Neuronal stem cell (in vitro differentiated cells): Measurements from ENCODE around the gene ERC2.

Experiments
- DNase-seq: peaks from one replicate; pipeline ENCODE4 v3.0.0-alpha.2; 2013; ENCODE audit warnings: low spot score
- H2AFZ ChIP-seq: one replicate; pipeline ENCODE4 v1.6.1; 2013; ENCODE audit warnings: mild to moderate bottlenecking, low read length, inconsistent platforms
- H2AK5ac ChIP-seq: 2 replicates; pipeline ENCODE4 v1.6.1; 2013; ENCODE audit warnings: low read depth, mild to moderate bottlenecking, inconsistent platforms, low read length, moderate library complexity, mixed read lengths
- H2BK120ac ChIP-seq: 2 replicates; pipeline ENCODE4 v1.6.1; 2013; ENCODE audit warnings: low read depth, mild to moderate bottlenecking, inconsistent platforms, low read length, moderate library complexity, mixed read lengths
- H2BK12ac ChIP-seq: one replicate; pipeline ENCODE4 v1.6.1; 2013; ENCODE audit warnings: low read length, inconsistent platforms
- H2BK15ac ChIP-seq: 2 replicates; pipeline ENCODE4 v1.6.1; 2013; ENCODE audit warnings: mild to moderate bottlenecking, low read length, inconsistent platforms, mixed read lengths
- H2BK5ac ChIP-seq: one replicate; pipeline ENCODE4 v1.6.1; 2013; ENCODE audit warnings: inconsistent platforms, mild to moderate bottlenecking, low read length, moderate library complexity
- H3K14ac ChIP-seq: one replicate; pipeline ENCODE4 v1.6.1; 2013; ENCODE audit warnings: low read length, inconsistent platforms
- H3K18ac ChIP-seq: 2 replicates; pipeline ENCODE4 v1.6.1; 2013; ENCODE audit warnings: low read length, inconsistent platforms
- H3K23ac ChIP-seq: 2 replicates; pipeline ENCODE4 v1.6.1; 2013; ENCODE audit warnings: low read depth, mild to moderate bottlenecking, mixed read lengths, low read length, inconsistent platforms; ENCODE audit not compliant: poor library complexity
- H3K27ac ChIP-seq: replicated peaks from 3 replicates; pipeline ENCODE4 v1.5.1; 2013; ENCODE audit warnings: low read length, inconsistent platforms
- H3K27me3 ChIP-seq, 3 experiments: 2 replicates each; pipeline ENCODE4 v1.6.1; 2013; ENCODE audit warnings: low read length in 3 of 3, mild to moderate bottlenecking in 2 of 3, inconsistent platforms in 1 of 3, low read depth in 1 of 3, mixed read lengths in 1 of 3, moderate library complexity in 1 of 3; ENCODE audit not compliant: control insufficient read depth in 3 of 3, insufficient read depth in 3 of 3
- H3K36me3 ChIP-seq, 2 donors: replicated peaks in 1 of 2; 2 replicates each; pipeline ENCODE4 v1.6.1; 2013; ENCODE audit warnings: low read length in 2 of 2; ENCODE audit not compliant: control insufficient read depth in 2 of 2, insufficient read depth in 2 of 2
- H3K4ac ChIP-seq: 2 replicates; pipeline ENCODE4 v1.6.1; 2013; ENCODE audit warnings: inconsistent platforms, mild to moderate bottlenecking, low read length, moderate library complexity
- H3K4me1 ChIP-seq, 2 donors: 1 replicate in 1 of 2; 2 replicates in 1 of 2; pipeline ENCODE4 v1.6.1; 2013; ENCODE audit warnings: low read length in 2 of 2, low read depth in 1 of 2; ENCODE audit not compliant: control insufficient read depth in 2 of 2, insufficient read depth in 1 of 2
- H3K4me2 ChIP-seq: one replicate; pipeline ENCODE4 v1.6.1; 2013; ENCODE audit warnings: mild to moderate bottlenecking, low read length, inconsistent platforms; ENCODE audit not compliant: insufficient read depth, poor library complexity, severe bottlenecking
- H3K4me3 ChIP-seq, 2 donors: 2 replicates each; pipeline ENCODE4 v1.5.1; 2013; ENCODE audit warnings: low read length in 2 of 2, mild to moderate bottlenecking in 2 of 2, inconsistent platforms in 1 of 2, moderate library complexity in 1 of 2
- H3K79me1 ChIP-seq: one replicate; pipeline ENCODE4 v1.6.1; 2013; ENCODE audit warnings: low read depth, mild to moderate bottlenecking, inconsistent platforms, low read length, moderate library complexity
- H3K9ac ChIP-seq: one replicate; pipeline ENCODE4 v1.6.1; 2013; ENCODE audit warnings: mild to moderate bottlenecking, low read depth, low read length, inconsistent platforms; ENCODE audit not compliant: poor library complexity
- H3K9me3 ChIP-seq, 2 donors: replicated peaks in 1 of 2; 2 replicates each; pipeline versions ENCODE3 to v1.6.1; 2013; ENCODE audit warnings: low read length in 2 of 2, mild to moderate bottlenecking in 2 of 2, inconsistent platforms in 1 of 2, low read depth in 1 of 2, mixed read lengths in 1 of 2, moderate library complexity in 1 of 2; ENCODE audit not compliant: control insufficient read depth in 2 of 2, insufficient read depth in 1 of 2
- H4K8ac ChIP-seq: one replicate; pipeline ENCODE4 v1.6.1; 2013; ENCODE audit warnings: low read depth, mild to moderate bottlenecking, inconsistent platforms, low read length, moderate library complexity
- H4K91ac ChIP-seq: one replicate; pipeline ENCODE4 v1.6.1; 2013; ENCODE audit warnings: low read length, low read depth, mild to moderate bottlenecking, inconsistent platforms; ENCODE audit not compliant: poor library complexity
- WGBS, 2 donors: extraction: QIAGEN DNeasy Blood & Tissue Kit; methylation state at CpG; one replicate each; pipeline ENCODE4 v1.1.7; 2013; ENCODE audit warnings: missing lambda C conversion rate in 2 of 2, mixed read lengths in 1 of 2; ENCODE audit not compliant: insufficient read length in 2 of 2, insufficient replicate concordance in 1 of 2; ENCODE audit errors: extremely low coverage in 2 of 2; 5-methylcytosine and 5-hydroxymethylcytosine counted together

Gene ERC2

GRCh38 chr3:56323986-56324420 is 144.3 kb downstream of the ERC2 start:
- Histone ChIP-seq H3K4me3 (no peak overlapping the region), H3K9me3 (peaks cover 0 to 4% of the 10 kb centered on the region in 2 donors), H2BK5ac (no peak overlapping the region), H2BK12ac (no peak overlapping the region), H3K36me3 (no peaks in the 10 kb centered on the region), H3K23ac (no peak overlapping the region), H3K4me1 (peaks cover 11 to 23% of the 10 kb centered on the region in 2 donors), H3K14ac (no peak overlapping the region), H3K79me1 (peaks cover 2% of the 10 kb centered on the region), H3K27me3 (no peaks in the 10 kb centered on the region), H3K27ac (no peak overlapping the region), H3K18ac (no peak overlapping the region), H3K4me2 (no peak overlapping the region), H3K9ac (no peak overlapping the region), H3K4ac (no peak overlapping the region), H2BK120ac (no peak overlapping the region), H4K8ac (no peak overlapping the region), H4K91ac (no peak overlapping the region), H2BK15ac (no peak overlapping the region), H2AK5ac (no peak overlapping the region), H2AFZ (no peak overlapping the region)
- no CpG with 5 or more reads among the region's 2 CpGs for WGBS, 2 donors
- DNase-seq = peak; percentile 24

GRCh38 chr3:56322862-56323261 is 145.4 kb downstream of the ERC2 start:
- no peak overlapping the region for H2BK12ac ChIP-seq

GRCh38 chr3:56321892-56322291 is 146.4 kb downstream of the ERC2 start:
- no peak for DNase-seq
- Histone ChIP-seq H2AFZ (no peak overlapping the region), H3K23ac (no peak overlapping the region), H3K18ac (no peak overlapping the region), H3K27ac (no peak overlapping the region), H4K8ac (no peak overlapping the region), H3K9ac (no peak overlapping the region), H2BK120ac (no peak overlapping the region), H3K4me2 (no peak overlapping the region), H3K79me1 (peaks cover 2% of the 10 kb centered on the region), H3K4ac (no peak overlapping the region), H2AK5ac (no peak overlapping the region), H3K4me1 (peaks cover 11 to 23% of the 10 kb centered on the region in 2 donors), H3K27me3 (no peaks in the 10 kb centered on the region), H3K14ac (no peak overlapping the region), H3K4me3 (no peak overlapping the region), H3K9me3 (peaks cover 0 to 4% of the 10 kb centered on the region in 2 donors), H2BK5ac (no peak overlapping the region), H3K36me3 (no peaks in the 10 kb centered on the region), H4K91ac (no peak overlapping the region), H2BK15ac (no peak overlapping the region), H2BK12ac (no peak overlapping the region)
- no CpG with 5 or more reads among the region's 2 CpGs for WGBS, 2 donors

More at GRCh38 chr3:56322862-56323261, 145.4 kb downstream of the ERC2 start:
- Histone ChIP-seq H4K8ac (no peak overlapping the region), H3K4me3 (no peak overlapping the region), H2BK15ac (no peak overlapping the region), H2AFZ (no peak overlapping the region), H3K36me3 (no peaks in the 10 kb centered on the region), H2BK5ac (no peak overlapping the region), H3K14ac (no peak overlapping the region), H4K91ac (no peak overlapping the region), H3K18ac (no peak overlapping the region), H2AK5ac (no peak overlapping the region), H3K27me3 (no peaks in the 10 kb centered on the region), H2BK120ac (no peak overlapping the region), H3K23ac (no peak overlapping the region), H3K4ac (no peak overlapping the region), H3K79me1 (peaks cover 2% of the 10 kb centered on the region), H3K9ac (no peak overlapping the region), H3K9me3 (peaks cover 0 to 4% of the 10 kb centered on the region in 2 donors), H3K27ac (no peak overlapping the region), H3K4me1 (peaks cover 11 to 23% of the 10 kb centered on the region in 2 donors), H3K4me2 (no peak overlapping the region)
- no CpG with 5 or more reads among the region's 2 CpGs for WGBS, 2 donors
- no peak for DNase-seq

GRCh38 chr3:56321383-56321782 is 146.9 kb downstream of the ERC2 start:
- peaks cover 0 to 4% of the 10 kb centered on the region in 2 donors for H3K9me3 ChIP-seq
- no peak overlapping the region for H2AFZ ChIP-seq
- no peak overlapping the region for H2BK5ac ChIP-seq
- no peak overlapping the region for H2BK120ac ChIP-seq
- H3K4me3 ChIP-seq = no peak overlapping the region
- H4K8ac ChIP-seq = no peak overlapping the region
- H2BK15ac ChIP-seq = no peak overlapping the region
- no peak overlapping the region for H3K14ac ChIP-seq
- H3K23ac ChIP-seq = no peak overlapping the region
- DNase-seq = no peak
- no CpG with 5 or more reads among the region's 1 CpG for WGBS, 2 donors
- no peak overlapping the region for H2AK5ac ChIP-seq
- no peak overlapping the region for H3K4ac ChIP-seq
- H4K91ac ChIP-seq = no peak overlapping the region
- H3K4me2 ChIP-seq = no peak overlapping the region
- H3K27ac ChIP-seq = no peak overlapping the region
- no peak overlapping the region for H2BK12ac ChIP-seq
- peaks cover 11 to 23% of the 10 kb centered on the region in 2 donors for H3K4me1 ChIP-seq
- H3K27me3 ChIP-seq = no peaks in the 10 kb centered on the region
- H3K36me3 ChIP-seq = no peaks in the 10 kb centered on the region
- H3K18ac ChIP-seq = no peak overlapping the region
- peaks cover 2% of the 10 kb centered on the region for H3K79me1 ChIP-seq
- H3K9ac ChIP-seq = no peak overlapping the region
